Measurements from ENCODE around the gene BET1L.

BET1L gene

DNA sequence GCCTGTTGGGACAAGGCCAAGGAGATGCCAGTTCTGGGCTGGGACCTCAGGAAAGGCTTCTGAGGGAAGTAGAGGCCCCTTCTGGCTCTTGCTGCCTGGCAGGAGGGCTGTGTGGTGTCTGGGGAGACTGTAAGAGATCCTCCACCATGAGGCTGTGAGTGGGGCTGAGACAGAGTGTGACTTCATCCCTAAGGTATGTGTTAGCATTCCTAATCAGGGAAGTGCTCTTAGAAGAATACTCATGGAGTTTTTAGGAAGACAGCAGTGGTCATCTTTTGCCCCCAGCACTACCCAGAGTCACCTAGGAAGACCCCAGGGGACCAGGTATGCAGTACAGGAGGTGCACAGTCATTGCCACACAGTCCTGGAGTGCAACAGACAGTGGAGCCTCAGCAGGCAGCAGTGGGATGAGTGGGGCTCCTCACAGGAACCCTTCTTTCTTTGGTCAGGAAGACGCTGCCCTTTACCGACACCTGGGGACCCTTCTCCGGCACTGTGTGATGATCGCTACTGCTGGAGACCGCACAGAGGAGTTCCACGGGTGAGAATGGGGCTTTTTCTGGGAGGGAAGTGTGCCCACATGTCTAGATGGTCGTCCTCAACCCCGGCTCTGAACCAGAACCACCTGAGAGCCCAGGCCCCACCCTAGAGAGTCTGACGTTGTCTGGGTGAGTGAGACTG lies 3.1 kb upstream of the BET1L start:
- H3K36me3 ChIP-seq (replicated peaks): peaks cover 65% of the 10 kb centered on the region

GRCh38 chr11:209275-210121 lies 2.3 kb upstream of the BET1L start:
- Histone ChIP-seq H3K9me3 (no peaks in the 10 kb centered on the region), H3K4me1 (peaks cover 6% of the 10 kb centered on the region), H3K4me3 (peak overlapping the region; percentile 91), H3K27me3 (ENCODE audit: low read depth) (no peaks in the 10 kb centered on the region), H3K36me3 (replicated peaks) (peaks cover 62% of the 10 kb centered on the region)
- in situ Hi-C loops (cut with MboI; ENCODE audit: low sequenced_read_pairs): no loop called here
- peak in 1 of 2 experiments; percentile 16 for DNase-seq (ENCODE audit: low spot score in 2 of 2)

More for the DNA sequence above, 3.1 kb upstream of the BET1L start:
- in situ Hi-C loops (cut with MboI; ENCODE audit: low sequenced_read_pairs): no loop called here
- H3K4me3 ChIP-seq: no peak overlapping the region
- no peaks in the 10 kb centered on the region for H3K9me3 ChIP-seq
- DNase-seq (ENCODE audit: low spot score in 2 of 2): peak in 1 of 2 experiments; percentile 5
- no peaks in the 10 kb centered on the region for H3K27me3 ChIP-seq (ENCODE audit: low read depth)
- H3K4me1 ChIP-seq: peaks cover 6% of the 10 kb centered on the region

DNA sequence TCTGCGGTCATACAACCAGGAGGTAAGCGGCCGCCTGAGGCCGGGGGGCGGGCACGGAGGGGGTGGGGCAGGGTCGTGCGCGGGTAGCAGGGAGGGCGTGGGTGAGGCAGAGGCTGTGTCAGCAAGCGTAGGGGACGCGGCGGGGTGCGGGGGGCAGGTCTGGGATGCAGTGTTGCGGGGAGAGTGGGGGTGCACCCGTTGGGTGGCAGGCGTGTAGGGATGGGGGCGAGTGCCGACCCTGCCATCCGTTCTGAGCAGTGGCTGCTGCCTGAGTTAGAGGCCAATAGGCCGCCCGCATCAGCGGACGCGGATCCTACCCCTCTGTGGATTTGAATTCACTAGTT lies 1.7 kb upstream of the BET1L start:
- peaks cover 6% of the 10 kb centered on the region for H3K4me1 ChIP-seq
- in situ Hi-C loops (cut with MboI; ENCODE audit: low sequenced_read_pairs): no loop called here
- no peaks in the 10 kb centered on the region for H3K9me3 ChIP-seq
- peak overlapping the region; percentile 91 for H3K4me3 ChIP-seq
- DNase-seq (ENCODE audit: low spot score in 2 of 2): no peak
- peaks cover 58% of the 10 kb centered on the region for H3K36me3 ChIP-seq (replicated peaks)
- H3K27me3 ChIP-seq (ENCODE audit: low read depth): no peaks in the 10 kb centered on the region

DNA sequence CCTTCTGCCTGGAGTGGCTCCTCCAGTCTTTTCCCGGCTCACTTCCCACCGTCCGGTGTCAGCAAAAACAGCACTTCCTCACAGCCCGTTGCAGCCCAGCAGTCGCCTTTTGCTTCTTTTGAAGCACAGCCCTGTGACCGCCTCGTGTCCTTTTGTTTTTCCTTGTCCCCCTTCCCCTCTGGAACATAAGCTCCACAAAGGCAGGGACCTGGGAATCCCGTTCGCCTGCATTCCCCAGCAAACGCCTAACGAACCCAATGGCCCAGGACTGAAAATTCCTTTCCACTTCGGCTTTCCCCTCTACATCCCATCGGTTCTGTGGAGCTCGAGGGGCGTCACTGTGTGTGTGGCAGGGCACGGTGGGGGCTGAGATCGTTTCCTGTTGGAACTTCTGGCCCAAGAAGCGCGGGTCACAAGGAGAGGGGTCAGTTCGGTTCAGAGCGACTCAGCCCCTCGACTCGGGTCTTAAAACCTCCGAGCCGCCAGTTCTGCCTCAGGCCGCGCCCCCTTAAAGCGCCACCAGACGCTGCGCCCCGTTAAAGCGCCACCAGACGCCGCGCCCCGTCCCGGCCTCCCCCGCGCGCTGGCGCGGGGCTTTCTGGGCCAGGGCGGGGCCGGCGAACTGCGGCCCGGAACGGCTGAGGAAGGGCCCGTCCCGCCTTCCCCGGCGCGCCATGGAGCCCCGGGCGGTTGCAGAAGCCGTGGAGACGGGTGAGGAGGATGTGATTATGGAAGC lies 1.1 kb upstream of the BET1L start:
- Histone ChIP-seq H3K9me3 (no peaks in the 10 kb centered on the region), H3K36me3 (replicated peaks) (peaks cover 54% of the 10 kb centered on the region), H3K4me3 (peak overlapping the region; percentile 91), H3K4me1 (peaks cover 6% of the 10 kb centered on the region), H3K27me3 (ENCODE audit: low read depth) (no peaks in the 10 kb centered on the region)
- peak; percentile 63 to 81 for DNase-seq (ENCODE audit: low spot score in 2 of 2)
- in situ Hi-C loops (cut with MboI; ENCODE audit: low sequenced_read_pairs): no loop called here

DNA sequence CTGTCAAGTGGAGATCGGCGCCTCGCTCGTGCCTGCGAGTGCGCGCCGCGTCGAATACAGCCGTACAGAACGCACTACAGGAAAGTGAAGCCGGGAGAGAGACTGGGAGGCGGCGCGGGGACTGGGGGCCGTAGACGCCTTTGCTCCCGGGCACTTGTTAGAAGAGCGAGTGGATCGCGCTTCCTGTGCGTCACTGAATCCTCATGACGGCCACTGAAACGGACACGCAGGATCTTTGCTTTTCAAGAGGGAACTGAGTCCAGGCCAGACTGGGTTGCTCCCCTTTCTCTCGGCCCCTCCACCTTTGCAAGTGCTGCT lies 623 bp upstream of the BET1L start:
- Histone ChIP-seq H3K4me3 (peak overlapping the region; percentile 91), H3K27me3 (ENCODE audit: low read depth) (no peaks in the 10 kb centered on the region), H3K4me1 (peaks cover 6% of the 10 kb centered on the region), H3K36me3 (replicated peaks) (peaks cover 49% of the 10 kb centered on the region), H3K9me3 (no peaks in the 10 kb centered on the region)
- DNase-seq (ENCODE audit: low spot score in 2 of 2): peak in 1 of 2 experiments; percentile 9
- in situ Hi-C loops (cut with MboI; ENCODE audit: low sequenced_read_pairs): no loop called here

DNA sequence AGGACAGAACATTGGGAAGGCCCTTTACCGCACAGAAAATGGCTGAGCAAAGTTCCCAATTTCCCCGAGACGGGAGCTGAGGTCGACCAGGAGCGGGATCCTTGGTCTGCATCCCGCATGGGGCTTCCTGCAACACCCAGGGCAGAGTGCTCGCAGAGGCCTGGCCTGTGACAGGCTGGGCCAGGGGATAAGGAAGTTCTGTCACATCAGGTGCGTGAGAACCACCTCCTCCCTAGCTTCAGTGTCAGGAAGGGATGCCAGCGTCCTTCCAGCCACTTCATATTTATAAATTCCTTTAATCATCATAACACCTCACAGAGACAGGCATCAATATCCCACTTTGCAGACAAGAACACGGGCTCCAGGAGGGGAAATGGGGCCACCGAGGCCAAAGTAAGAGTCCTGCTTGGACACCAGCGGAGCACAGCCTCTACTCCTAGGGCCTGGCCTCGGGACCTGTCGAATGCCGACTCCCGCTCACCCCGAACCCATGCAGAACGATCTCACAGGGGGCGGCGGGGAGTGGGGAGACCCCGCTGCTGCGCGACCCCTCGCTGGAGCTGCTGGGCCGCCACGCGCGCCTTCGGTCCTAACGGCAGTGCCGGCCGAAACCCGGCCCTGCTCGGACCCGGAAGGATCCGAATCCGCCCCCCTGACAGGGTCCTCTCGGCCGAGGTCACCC lies 532 bp downstream of the BET1L start:
- Histone ChIP-seq H3K4me3 (peak overlapping the region; percentile 91), H3K4me1 (peaks cover 6% of the 10 kb centered on the region), H3K9me3 (no peaks in the 10 kb centered on the region), H3K36me3 (replicated peaks) (peaks cover 38% of the 10 kb centered on the region), H3K27me3 (ENCODE audit: low read depth) (no peaks in the 10 kb centered on the region)
- DNase-seq (ENCODE audit: low spot score in 2 of 2): peak in 1 of 2 experiments; percentile 15
- in situ Hi-C loops (cut with MboI; ENCODE audit: low sequenced_read_pairs): no loop called here

GRCh38 chr11:206002-206384 lies 1.2 kb downstream of the BET1L start:
- peaks cover 6% of the 10 kb centered on the region for H3K4me1 ChIP-seq
- H3K9me3 ChIP-seq: no peaks in the 10 kb centered on the region
- DNase-seq (ENCODE audit: low spot score in 2 of 2): peak in 1 of 2 experiments; percentile 5

GRCh38 chr11:205221-206001 lies 1.8 kb downstream of the BET1L start:
- H3K9me3 ChIP-seq: no peaks in the 10 kb centered on the region
- 0 out of 2 replicates have a peak overlapping the region, but pooled peaks have one; percentile 91 for H3K4me3 ChIP-seq
- DNase-seq (ENCODE audit: low spot score in 2 of 2): no peak
- no peaks in the 10 kb centered on the region for H3K27me3 ChIP-seq (ENCODE audit: low read depth)
- peaks cover 25% of the 10 kb centered on the region for H3K36me3 ChIP-seq (replicated peaks)
- peaks cover 6% of the 10 kb centered on the region for H3K4me1 ChIP-seq
- in situ Hi-C loops (cut with MboI; ENCODE audit: low sequenced_read_pairs): no loop called here

More at GRCh38 chr11:206002-206384, 1.2 kb downstream of the BET1L start:
- in situ Hi-C loops (cut with MboI; ENCODE audit: low sequenced_read_pairs): no loop called here
- peak overlapping the region; percentile 91 for H3K4me3 ChIP-seq
- H3K27me3 ChIP-seq (ENCODE audit: low read depth): no peaks in the 10 kb centered on the region
- peaks cover 31% of the 10 kb centered on the region for H3K36me3 ChIP-seq (replicated peaks)

DNA sequence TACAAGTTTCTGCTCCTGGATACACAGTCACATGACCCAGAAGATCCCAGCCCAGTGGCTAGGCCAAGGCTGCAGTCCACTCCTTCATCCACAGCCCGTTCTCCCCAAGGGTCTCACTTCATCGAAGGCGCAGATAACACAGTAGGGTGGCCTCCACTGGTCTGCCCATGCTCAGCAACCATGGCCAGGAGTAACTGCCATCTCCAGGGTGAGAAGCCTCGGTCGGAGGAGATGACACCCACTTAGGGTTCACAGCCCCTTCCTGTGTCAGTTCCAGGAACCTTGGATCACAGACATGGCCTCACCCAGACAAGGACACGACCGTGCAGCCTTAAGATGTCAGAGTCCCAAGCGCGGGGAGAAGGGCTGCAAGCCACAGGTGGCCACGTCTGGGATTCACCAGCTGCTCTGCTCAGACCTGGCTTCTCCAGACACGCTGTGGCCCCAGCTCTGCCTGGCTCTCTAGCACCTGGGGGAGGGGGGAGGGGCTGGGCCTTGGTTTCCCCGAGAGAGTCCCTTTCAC lies 2.6 kb downstream of the BET1L start:
- Histone ChIP-seq H3K36me3 (replicated peaks) (peaks cover 17% of the 10 kb centered on the region), H3K4me3 (no peak overlapping the region), H3K9me3 (no peaks in the 10 kb centered on the region), H3K4me1 (peaks cover 2% of the 10 kb centered on the region), H3K27me3 (ENCODE audit: low read depth) (no peaks in the 10 kb centered on the region)
- DNase-seq (ENCODE audit: low spot score in 2 of 2): peak in 1 of 2 experiments; percentile 4
- in situ Hi-C loops (cut with MboI; ENCODE audit: low sequenced_read_pairs): no loop called here

DNA sequence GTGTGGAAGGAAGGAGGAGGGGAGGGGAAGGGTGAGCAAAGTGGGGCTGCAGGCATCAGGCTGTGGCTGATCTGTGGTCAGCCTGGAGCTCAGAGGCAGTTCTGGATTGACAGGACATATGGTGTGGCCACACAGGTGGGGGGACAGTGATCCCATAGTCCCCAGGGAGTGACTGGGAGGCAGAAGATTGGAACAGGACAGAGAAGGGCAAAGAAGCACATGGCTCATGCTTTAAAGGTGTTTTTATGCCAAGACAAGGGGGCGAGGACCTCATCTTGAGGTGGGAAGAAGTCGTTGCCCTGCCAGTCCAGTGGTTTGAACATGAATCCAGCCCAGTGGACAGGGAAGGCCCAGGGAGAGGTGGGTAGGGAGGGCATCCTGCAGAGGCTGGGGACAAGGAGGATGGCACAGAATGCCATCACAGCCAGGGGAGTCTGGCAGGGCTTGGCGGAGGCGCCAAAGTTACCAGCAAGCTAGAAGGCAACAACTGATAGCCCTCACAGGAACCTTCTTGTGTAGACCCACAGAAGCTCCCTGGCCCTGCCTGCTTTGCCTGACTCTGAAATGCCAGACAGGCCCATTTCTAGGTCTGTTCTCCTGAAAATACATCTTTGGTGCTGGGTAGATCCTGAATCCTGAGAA lies 3.1 kb downstream of the BET1L start:
- Histone ChIP-seq H3K9me3 (no peaks in the 10 kb centered on the region), H3K4me3 (no peak overlapping the region), H3K36me3 (replicated peaks) (peaks cover 15% of the 10 kb centered on the region), H3K27me3 (ENCODE audit: low read depth) (no peaks in the 10 kb centered on the region), H3K4me1 (no peaks in the 10 kb centered on the region; the same call in 1 of the 2 replicates)
- DNase-seq (ENCODE audit: low spot score in 2 of 2): peak in 1 of 2 experiments; percentile 4
- in situ Hi-C loops (cut with MboI; ENCODE audit: low sequenced_read_pairs): no loop called here

DNA sequence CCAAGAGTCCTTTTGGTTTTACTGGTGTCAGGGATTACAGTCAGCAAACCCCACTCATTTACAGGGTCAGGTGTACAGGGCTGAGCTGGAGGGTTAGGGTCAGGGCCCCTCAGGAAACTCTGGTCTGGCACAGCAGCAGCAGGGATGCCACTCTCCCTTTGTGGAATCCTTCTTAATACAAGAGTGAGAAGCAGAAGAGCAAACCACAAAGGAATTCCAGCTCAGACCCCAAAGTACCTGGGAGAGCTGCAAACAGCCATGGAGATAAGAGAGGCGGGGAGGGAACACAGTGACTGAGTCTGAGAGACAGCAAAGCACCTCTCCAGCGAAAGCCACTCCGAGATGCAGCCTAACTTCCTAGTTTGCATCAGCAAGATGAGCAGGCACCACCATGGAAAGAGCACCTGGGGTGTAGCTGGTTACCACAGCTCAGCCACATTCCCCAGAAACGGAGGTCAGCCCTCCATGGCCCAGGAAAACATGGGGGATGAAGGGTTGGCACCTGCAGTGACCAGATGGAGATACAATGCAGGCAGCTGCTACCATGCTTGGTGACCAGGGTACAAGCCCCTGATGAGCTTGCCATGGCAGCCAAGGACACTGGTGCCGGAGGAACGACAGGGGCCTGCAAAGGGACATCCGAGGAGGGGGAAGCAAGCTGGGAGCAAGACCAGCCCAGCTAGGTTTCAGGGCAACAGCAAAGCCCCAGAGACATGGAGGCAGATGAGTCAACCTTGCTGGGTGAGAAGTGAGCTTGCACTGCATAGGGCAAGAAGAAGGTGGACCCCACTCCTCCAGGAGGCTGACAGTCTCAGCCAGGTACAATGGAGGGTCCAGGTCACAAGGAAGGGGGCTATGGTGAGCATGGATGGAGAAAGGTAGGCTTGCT lies 3.9 kb downstream of the BET1L start:
- H3K9me3 ChIP-seq: no peaks in the 10 kb centered on the region
- no peaks in the 10 kb centered on the region; the same call in 1 of the 2 replicates for H3K4me1 ChIP-seq
- in situ Hi-C loops (cut with MboI; ENCODE audit: low sequenced_read_pairs): no loop called here
- peaks cover 15% of the 10 kb centered on the region for H3K36me3 ChIP-seq (replicated peaks)
- no peak overlapping the region for H3K4me3 ChIP-seq
- H3K27me3 ChIP-seq (ENCODE audit: low read depth): no peaks in the 10 kb centered on the region
- peak in 1 of 2 experiments; percentile 5 for DNase-seq (ENCODE audit: low spot score in 2 of 2)
